PFSK-1 (cell line): ENCODE results near the gene NUDT21.

ENCODE experiments used
- FOXP2 ChIP-seq: optimal IDR thresholded peaks from 2 replicates; pipeline ENCODE3; 2011; ENCODE audit warnings: borderline replicate concordance, control low read depth, inconsistent platforms; ENCODE audit not compliant: insufficient read depth; ENCODE audit errors: extremely low read length, extremely low read depth
- POLR2AphosphoS5 ChIP-seq: IDR thresholded peaks from 2 replicates; pipeline ENCODE4 v1.6.1; 2012; ENCODE audit warnings: low read depth, mild to moderate bottlenecking, control low read depth, low read length, moderate library complexity
- REST ChIP-seq, 2 experiments: IDR thresholded peaks; 2 replicates each; pipeline versions ENCODE4 v1.6.1 to v1.8.0; 2011 to 2012; ENCODE audit warnings: low read depth in 2 of 2, low read length in 2 of 2, control low read depth in 1 of 2, inconsistent platforms in 1 of 2, mild to moderate bottlenecking in 1 of 2, moderate library complexity in 1 of 2; ENCODE audit not compliant: insufficient read depth in 1 of 2
- SIN3A ChIP-seq: IDR thresholded peaks from 2 replicates; pipeline ENCODE4 v1.6.1; 2012; ENCODE audit warnings: mild to moderate bottlenecking, low read length, moderate library complexity, borderline replicate concordance; ENCODE audit not compliant: insufficient read depth
- TAF1 ChIP-seq: IDR thresholded peaks from 2 replicates; pipeline ENCODE4 v1.6.1; 2012; ENCODE audit warnings: low read length, control low read depth, borderline replicate concordance; ENCODE audit not compliant: insufficient read depth

Gene NUDT21

GRCh38 chr16:56469748-56470147 lies 18.6 kb upstream of the NUDT21 start:
- TF ChIP-seq FOXP2: no peak
- TF ChIP-seq SIN3A: no peak
- TF ChIP-seq TAF1: no peak
- TF ChIP-seq POLR2AphosphoS5: no peak
- no peak for TF ChIP-seq REST (IDR thresholded peaks at IDR 0.05; ENCODE audit: insufficient read depth in 1 of 2, low read depth in 2 of 2, low read length in 2 of 2)

- TF ChIP-seq REST (IDR thresholded peaks at IDR 0.05; ENCODE audit: insufficient read depth in 1 of 2, low read depth in 2 of 2, low read length in 2 of 2): no peak
- TF ChIP-seq POLR2AphosphoS5: no peak
- no peak for TF ChIP-seq SIN3A
- TF ChIP-seq FOXP2: no peak
- no peak for TF ChIP-seq TAF1
Measured at GRCh38 chr16:56468800-56469199, 17.7 kb upstream of the NUDT21 start.

- TF ChIP-seq REST (IDR thresholded peaks at IDR 0.05; ENCODE audit: insufficient read depth in 1 of 2, low read depth in 2 of 2, low read length in 2 of 2) (no peak), POLR2AphosphoS5 (no peak), SIN3A (no peak), FOXP2 (no peak), TAF1 (no peak)
Measured at GRCh38 chr16:56466344-56466743, 15.2 kb upstream of the NUDT21 start.

GRCh38 chr16:56463153-56463552 lies 12.0 kb upstream of the NUDT21 start:
- no peak for TF ChIP-seq TAF1
- TF ChIP-seq SIN3A: no peak
- no peak for TF ChIP-seq POLR2AphosphoS5
- TF ChIP-seq FOXP2: no peak
- no peak for TF ChIP-seq REST (IDR thresholded peaks at IDR 0.05; ENCODE audit: insufficient read depth in 1 of 2, low read depth in 2 of 2, low read length in 2 of 2)

GRCh38 chr16:56462064-56462796 lies 11.1 kb upstream of the NUDT21 start:
- TF ChIP-seq TAF1: no peak
